HG02943 (cell line): ENCODE results near the gene POU6F1.

Experiments
- ATAC-seq: cut with Tn5 transposase; IDR thresholded peaks from one replicate; pipeline ENCODE4 v1.9.1; 2021; ENCODE audit warnings: mild to moderate bottlenecking, low read depth, moderate library complexity; ENCODE audit not compliant: unreplicated experiment

Gene POU6F1

GRCh38 chr12:51199366-51199945 lies 18.4 kb downstream of the POU6F1 start:
- no peak for ATAC-seq

- ATAC-seq, result no peak
Observed at GRCh38 chr12:51198568-51199365, 19.1 kb downstream of the POU6F1 start.

- ATAC-seq, result no peak
Observed at GRCh38 chr12:51197736-51198567, 19.9 kb downstream of the POU6F1 start.

- no peak for ATAC-seq
Observed at GRCh38 chr12:51196547-51196946, 21.3 kb downstream of the POU6F1 start.

GRCh38 chr12:51195841-51196240 lies 22.0 kb downstream of the POU6F1 start:
- ATAC-seq, result no peak

GRCh38 chr12:51192284-51192671 lies 25.6 kb downstream of the POU6F1 start:
- no peak for ATAC-seq

- no peak for ATAC-seq
Observed at GRCh38 chr12:51191516-51192283, 26.2 kb downstream of the POU6F1 start.

- no peak for ATAC-seq
Observed at GRCh38 chr12:51190820-51191219, 27.0 kb downstream of the POU6F1 start.

- ATAC-seq, result no peak
Observed at GRCh38 chr12:51189790-51190355, 28.0 kb downstream of the POU6F1 start.

GRCh38 chr12:51188359-51189051 lies 29.4 kb downstream of the POU6F1 start:
- ATAC-seq, result no peak

- ATAC-seq, result no peak
Observed at GRCh38 chr12:51187370-51187987, 30.4 kb downstream of the POU6F1 start.

- ATAC-seq, result no peak
Observed at GRCh38 chr12:51186465-51187085, 31.3 kb downstream of the POU6F1 start.

- ATAC-seq, result no peak
Observed at GRCh38 chr12:51185171-51185717, 32.6 kb downstream of the POU6F1 start.

GRCh38 chr12:51183816-51184215 lies 34.0 kb downstream of the POU6F1 start:
- ATAC-seq, result no peak

GRCh38 chr12:51183349-51183748 lies 34.5 kb downstream of the POU6F1 start:
- ATAC-seq, result no peak

GRCh38 chr12:51181558-51181957 lies 36.3 kb downstream of the POU6F1 start:
- ATAC-seq, result no peak

- ATAC-seq, result no peak
Observed at GRCh38 chr12:51177897-51178296, 40.0 kb downstream of the POU6F1 start.

- no peak for ATAC-seq
Observed at GRCh38 chr12:51174501-51174900, 43.4 kb downstream of the POU6F1 start.
